ENCODE data around the gene FAM168A.

GRCh38 chr11:73563539-73564200 is 34.2 kb downstream of the FAM168A start:
- TF ChIP-seq CTCF (conservative IDR thresholded peaks at IDR 0.05 in 1 of 2, IDR thresholded peaks at IDR 0.05 in 1 of 2; ENCODE audit: low read depth in 1 of 2, low read length in 2 of 2), result no peak
- no peak for TF ChIP-seq EZH2 (IDR thresholded peaks at IDR 0.05; ENCODE audit: low read length, missing control alignments)
